Measurements from ENCODE around the gene UBE2L3. TPM values are rescaled to one million over a fixed set of nuclear protein-coding genes. Genes with fewer than 3 reads are reported as not detected.
"Not testable (repeated sequence)": the region's sequence is repeated elsewhere in the genome, so short reads cannot be mapped to it uniquely, and the experiment has no call there.

The UBE2L3 gene
- total RNA-seq, 1 experiment from 2014 or later = 86.0 TPM

- no peak for DNase-seq (ENCODE audit: low read depth)
Observed at GRCh38 chr22:21571679-21572078, 4.2 kb downstream of the UBE2L3 start.

DNA sequence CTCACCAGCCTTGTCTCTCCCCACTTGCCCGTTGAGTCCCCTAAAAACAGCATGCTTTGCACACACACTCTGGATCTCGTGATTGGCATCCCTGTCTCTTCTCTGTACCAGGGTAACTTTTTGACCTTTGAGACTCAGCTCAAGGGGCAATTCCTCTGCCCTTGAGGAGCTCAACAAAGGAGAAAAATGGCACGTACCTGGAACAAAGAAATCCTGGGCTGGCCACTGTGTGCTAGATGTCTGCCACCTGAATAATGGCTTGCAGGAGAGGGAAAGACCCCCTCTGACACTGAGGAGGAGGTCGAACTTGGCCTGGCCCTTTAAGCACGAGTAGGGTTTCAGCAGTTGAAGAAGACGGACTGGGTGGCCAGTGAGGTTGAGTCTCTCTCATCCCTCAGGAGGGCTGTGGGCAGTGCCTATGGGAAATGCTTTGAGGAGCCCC, 5.8 kb downstream of the UBE2L3 start:
- DNase-seq (ENCODE audit: low read depth) = no peak

- no peak for DNase-seq (ENCODE audit: low read depth)
Observed at GRCh38 chr22:21573750-21574494, 6.4 kb downstream of the UBE2L3 start.

GRCh38 chr22:21579474-21579851, 11.9 kb downstream of the UBE2L3 start:
- DNase-seq (ENCODE audit: low read depth) = no peak

GRCh38 chr22:21580623-21581007, 13.1 kb downstream of the UBE2L3 start:
- not testable (repeated sequence) for DNase-seq (ENCODE audit: low read depth)

DNA sequence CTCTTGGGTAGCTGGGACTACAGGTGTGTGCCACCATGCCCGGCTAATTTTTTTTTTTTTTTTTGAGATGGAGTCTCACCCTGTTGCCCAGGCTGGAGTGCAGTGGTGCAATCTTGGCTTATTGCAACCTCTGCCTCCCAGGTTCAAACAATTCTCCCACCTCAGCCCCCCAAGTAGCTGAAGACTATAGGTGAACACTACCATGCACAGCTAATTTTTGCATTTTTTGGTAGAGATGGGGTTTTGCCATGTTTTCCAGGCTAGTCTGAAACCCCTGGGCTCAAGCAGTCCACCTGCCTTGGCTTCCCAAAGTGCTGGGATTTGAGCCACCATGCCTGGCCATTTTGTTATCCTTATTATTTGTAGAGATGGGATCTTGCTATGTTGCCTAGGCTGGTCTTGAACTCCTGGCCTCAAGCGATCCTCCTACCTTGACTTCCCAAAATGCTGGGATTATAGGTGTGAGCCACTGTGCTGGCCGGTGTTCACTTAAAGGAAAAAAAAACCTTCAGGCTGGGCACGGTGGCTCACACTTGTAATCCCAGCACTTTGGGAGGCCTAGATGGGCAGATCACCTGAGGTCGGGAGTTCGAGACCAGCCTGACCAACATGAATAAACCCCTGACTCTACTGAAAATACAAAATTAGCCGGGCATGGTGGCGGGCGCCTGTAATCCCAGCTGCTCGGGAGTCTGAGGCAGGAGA, 13.6 kb downstream of the UBE2L3 start:
- DNase-seq (ENCODE audit: low read depth) = not testable (repeated sequence)

GRCh38 chr22:21582801-21583740, 15.6 kb downstream of the UBE2L3 start:
- DNase-seq (ENCODE audit: low read depth) = no peak

DNA sequence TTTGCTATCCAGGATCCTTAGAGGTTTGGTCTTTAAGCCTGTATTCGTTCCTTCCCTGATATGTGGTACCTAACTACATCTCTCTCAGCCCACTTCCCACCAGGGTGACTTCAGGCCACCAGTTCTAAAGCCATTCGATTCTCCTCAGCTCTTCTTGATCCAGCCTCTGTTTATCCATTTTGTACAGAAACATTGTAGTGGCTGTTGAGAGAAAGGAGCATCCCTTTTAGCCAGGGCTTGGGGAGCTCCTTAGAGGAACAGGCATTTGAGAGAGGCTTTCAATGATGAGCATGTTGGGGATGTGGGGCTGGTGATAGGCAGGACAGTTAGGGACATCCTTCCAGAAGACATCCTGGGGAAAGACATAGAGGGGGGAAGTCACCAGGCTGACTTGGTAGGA, 17.9 kb downstream of the UBE2L3 start:
- DNase-seq (ENCODE audit: low read depth) = no peak

DNA sequence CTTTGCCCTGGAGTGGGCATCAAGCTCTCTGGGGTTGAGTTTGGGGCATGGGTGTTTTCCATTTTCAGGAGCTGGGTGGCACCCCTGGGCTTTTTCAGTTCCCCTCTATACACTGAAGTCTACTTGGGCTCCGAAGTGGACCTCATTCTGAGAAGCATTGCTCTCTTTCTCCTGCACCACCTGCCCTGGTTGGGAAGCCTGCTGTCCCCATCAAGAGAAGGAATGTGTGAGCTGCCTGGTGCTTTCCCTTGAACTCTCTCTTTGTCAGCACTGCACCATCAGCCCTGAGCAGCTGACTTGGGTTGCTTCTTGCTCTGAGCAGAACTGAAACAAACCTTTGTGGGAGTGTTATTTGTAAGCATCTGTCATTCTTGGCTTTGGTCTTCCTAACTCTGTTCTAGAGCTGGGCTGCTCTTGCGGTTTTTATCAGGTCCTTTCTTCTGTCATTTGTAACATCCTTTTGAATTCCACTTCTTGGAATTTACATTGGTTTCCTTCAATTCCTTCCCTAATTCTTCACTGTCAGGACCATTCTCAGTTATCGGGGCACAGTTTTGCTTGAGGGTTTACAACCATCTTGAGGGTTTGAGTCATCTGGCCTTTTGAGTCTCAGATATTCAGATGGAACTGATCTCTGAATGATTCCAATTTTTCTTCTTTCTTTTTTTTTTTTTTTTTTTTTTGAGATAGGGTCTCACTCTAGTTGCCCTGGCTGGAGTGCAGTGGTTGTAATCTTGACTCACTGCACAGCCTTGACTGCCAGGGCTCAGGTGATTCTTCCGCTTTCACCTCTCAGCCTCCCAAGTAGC, 20.5 kb downstream of the UBE2L3 start:
- DNase-seq (ENCODE audit: low read depth) = peak; percentile 56

GRCh38 chr22:21589396-21589795, 21.9 kb downstream of the UBE2L3 start:
- no peak for DNase-seq (ENCODE audit: low read depth)

GRCh38 chr22:21590809-21591641, 23.5 kb downstream of the UBE2L3 start:
- DNase-seq (ENCODE audit: low read depth) = no peak

GRCh38 chr22:21591695-21592094, 24.2 kb downstream of the UBE2L3 start:
- peak; percentile 37 for DNase-seq (ENCODE audit: low read depth)

DNA sequence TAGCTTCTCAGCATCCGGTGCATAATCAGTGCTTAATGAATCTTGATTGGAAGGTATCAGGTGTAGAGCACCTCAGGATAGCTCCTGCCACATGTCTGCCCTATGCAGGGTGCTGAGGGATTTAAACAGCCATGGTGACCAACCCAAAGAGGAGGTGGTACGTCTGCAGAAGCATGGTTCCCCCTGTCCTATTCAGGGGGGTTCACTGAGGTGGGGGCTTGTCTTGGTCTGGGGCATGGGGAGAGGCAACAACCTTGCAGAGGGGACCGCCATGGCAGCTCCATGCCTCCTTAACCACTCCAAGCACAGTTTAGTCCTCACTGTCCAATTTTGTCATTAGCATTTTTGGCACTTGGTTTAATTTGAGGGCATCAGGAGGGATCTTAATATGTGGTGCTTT, 24.9 kb downstream of the UBE2L3 start:
- DNase-seq (ENCODE audit: low read depth) = no peak

GRCh38 chr22:21593406-21594232, 26.1 kb downstream of the UBE2L3 start:
- DNase-seq (ENCODE audit: low read depth) = no peak

DNA sequence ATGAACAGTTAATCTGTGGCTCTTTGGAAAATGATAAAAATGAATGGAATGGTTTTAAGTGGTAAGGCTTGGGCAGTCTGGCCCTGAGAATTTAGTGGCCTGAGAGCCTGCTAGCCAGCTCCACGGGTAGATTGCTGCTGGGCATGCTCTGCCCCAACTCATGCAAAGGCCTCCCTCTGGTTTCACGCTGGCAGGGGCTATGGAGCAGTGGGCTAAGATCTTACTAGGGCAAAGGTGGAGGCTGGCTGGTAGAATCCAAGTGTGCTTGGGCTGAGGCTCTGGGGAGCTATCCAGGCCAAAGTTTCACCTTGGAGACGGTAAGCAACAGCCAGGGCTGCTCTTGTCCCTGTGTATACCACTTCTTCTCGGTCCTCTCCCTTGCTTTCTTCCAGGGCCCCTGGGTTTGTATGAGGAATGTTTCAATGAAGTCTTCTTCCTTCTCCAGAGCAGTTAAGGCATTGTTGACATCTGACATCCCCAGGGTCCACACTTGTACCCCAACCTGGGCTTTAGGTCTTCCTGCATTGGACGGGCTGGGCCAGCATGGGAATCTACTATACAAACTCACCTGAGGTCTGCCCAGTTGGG, 27.4 kb downstream of the UBE2L3 start:
- no peak for DNase-seq (ENCODE audit: low read depth)

- not testable (repeated sequence) for DNase-seq (ENCODE audit: low read depth)
Observed at GRCh38 chr22:21596356-21597135, 29.0 kb downstream of the UBE2L3 start.

DNA sequence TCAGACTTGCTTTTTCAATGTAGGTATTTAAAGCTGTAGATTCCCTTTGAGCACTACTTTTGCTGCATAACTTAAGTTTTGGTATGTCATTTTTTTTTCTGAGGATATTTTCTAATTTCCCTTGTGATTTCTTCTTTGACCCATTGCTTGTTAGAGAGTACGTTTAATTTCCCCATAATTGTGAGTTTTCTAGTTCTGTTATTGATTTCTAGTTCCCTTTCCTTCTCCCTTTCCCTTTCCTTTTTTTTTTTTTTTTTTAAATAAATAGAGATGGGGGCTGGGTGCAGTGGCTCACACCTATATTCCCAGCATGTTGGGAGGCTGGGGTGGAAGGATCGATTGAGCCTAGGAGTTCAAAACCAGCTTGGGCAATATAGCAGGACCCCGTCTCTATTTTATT, 30.8 kb downstream of the UBE2L3 start:
- no peak for DNase-seq (ENCODE audit: low read depth)

Measured in M059J (cell line).